Activated CD8-positive, alpha-beta T cell treated with anti-CD3 and anti-CD28 coated beads, Interleukin-2, amount 10 ng/mL, durations not matched to agents 7 days and 5 days (primary cell): ENCODE data around the gene DKK3. TPM values are rescaled to one million over a fixed set of nuclear protein-coding genes. Genes with fewer than 3 reads are reported as not detected.

ENCODE experiments used
- ATAC-seq: fragments of 150-1000 bp; cut with Tn5 transposase; one replicate; pipeline ENCODE4 v1.10.0; 2021; ENCODE audit warnings: moderate library complexity
- CTCF ChIA-PET: fragments of 350-600 bp; sonication (Branson Sonifier 250); formaldehyde crosslinking; loops from one replicate; lab custom pipeline; 2021; ENCODE audit warnings: antibody characterized with exemption; lab: Charles Lee
- POLR2A ChIA-PET: fragments of 350-600 bp; sonication (Branson Sonifier 250); formaldehyde crosslinking; loops from one replicate; lab custom pipeline; 2021; ENCODE audit warnings: antibody characterized with exemption; lab: Charles Lee
- DNase-seq: peaks from one replicate; pipeline ENCODE4 v3.0.0-alpha.2; 2020
- H3K27ac Mint-ChIP-seq: one replicate; pipeline ENCODE4 v1.8.0; 2021; ENCODE audit warnings: mild to moderate bottlenecking, mixed read lengths
- H3K27me3 Mint-ChIP-seq: one replicate; pipeline ENCODE4 v1.8.0; 2021; ENCODE audit warnings: low read depth, mixed read lengths
- H3K36me3 Mint-ChIP-seq: one replicate; pipeline ENCODE4 v1.8.0; 2021; ENCODE audit warnings: low read depth, mixed read lengths
- H3K4me1 Mint-ChIP-seq: one replicate; pipeline ENCODE4 v1.8.0; 2021; ENCODE audit warnings: low read depth, mixed read lengths
- H3K4me3 Mint-ChIP-seq: one replicate; pipeline ENCODE4 v1.8.0; 2021; ENCODE audit warnings: mild to moderate bottlenecking, mixed read lengths
- H3K9me3 Mint-ChIP-seq: one replicate; pipeline ENCODE4 v1.8.0; 2022; ENCODE audit warnings: mixed read lengths; ENCODE audit not compliant: insufficient read depth
- total RNA-seq, 2 experiments: library from RNA; stranded (reverse); gene quantifications; one replicate each; pipeline ENCODE4 v1.2.3, GENCODE V29; 2021

The DKK3 gene
- total RNA-seq, 2 experiments from 2014 or later: 0.29 TPM; not detected in 1

DNA sequence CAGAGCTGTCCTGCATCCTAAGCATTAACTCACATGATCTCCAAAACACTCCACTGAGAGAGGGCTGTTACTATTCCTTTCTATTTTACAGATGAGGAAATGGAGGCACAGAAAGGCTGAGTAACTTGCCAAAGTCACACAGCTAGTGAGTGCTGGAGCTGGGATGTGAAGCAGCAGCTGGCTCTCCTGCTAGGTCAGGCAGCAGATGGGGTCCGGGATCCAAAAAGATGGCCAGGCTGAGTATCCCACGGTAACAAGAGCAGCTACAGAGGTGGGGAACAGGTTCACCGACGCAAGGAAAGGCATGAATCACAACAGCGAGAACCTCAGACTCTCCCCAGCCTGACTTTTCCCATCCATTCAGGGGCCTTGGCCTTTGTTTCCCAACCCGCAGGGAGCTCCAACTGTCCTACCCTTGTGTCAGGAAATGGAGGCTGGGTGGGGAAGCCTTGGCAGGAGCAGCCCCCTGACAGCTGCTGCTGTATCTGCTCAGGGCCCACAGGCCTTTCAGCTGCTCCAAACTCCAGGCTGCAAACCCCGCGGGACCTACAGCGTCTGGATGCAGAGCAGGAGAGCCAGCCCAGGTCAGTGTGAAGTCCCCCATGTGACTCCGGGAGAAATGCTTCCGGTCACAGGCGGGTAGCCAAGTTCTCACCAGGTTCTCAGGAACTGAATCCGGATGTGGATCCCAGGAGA lies 29.5 kb downstream of the DKK3 start:
- Mint-ChIP-seq H3K27ac (no peak overlapping the region), H3K27me3 (no peaks in the 10 kb centered on the region), H3K36me3 (no peaks in the 10 kb centered on the region), H3K4me3 (no peak overlapping the region), H3K9me3 (no peaks in the 10 kb centered on the region), H3K4me1 (peaks cover 8% of the 10 kb centered on the region)
- ChIA-PET POLR2A (no interaction called here), CTCF (interaction anchor here (2.6 kb wide), 1 partner anchor 12 kb away, joined by 7 read pairs; no protein-coding TSS in a partner anchor)
- no peak for ATAC-seq
- no peak for DNase-seq

DNA sequence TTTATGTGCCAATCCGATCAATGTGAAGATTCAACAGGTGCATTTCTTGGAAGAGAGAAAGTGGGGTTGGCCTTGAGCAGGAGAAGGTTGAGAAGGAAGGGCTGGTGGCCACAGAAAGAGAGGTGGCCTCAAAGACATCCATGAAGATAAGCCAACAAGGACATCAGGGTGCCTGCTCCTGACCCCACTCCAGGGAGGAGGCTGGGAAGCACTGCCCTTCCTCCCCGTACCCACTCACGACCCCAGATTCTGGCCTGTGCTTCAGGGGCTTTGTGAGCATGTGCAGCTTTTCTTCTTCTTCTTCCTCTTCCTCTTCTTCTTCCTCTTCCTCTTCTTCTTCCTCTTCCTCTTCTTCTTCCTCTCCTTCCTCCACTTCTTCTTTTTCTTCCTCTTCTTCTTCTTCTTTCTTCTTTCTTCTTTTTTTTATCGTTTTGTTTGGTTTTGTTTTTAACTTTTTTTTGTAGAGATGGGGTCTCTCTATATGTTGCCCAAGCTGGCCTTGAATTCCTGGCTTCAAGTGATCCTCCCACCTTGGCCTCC lies 30.3 kb downstream of the DKK3 start:
- no peaks in the 10 kb centered on the region for H3K9me3 Mint-ChIP-seq
- peaks cover 8% of the 10 kb centered on the region for H3K4me1 Mint-ChIP-seq
- no peak overlapping the region for H3K4me3 Mint-ChIP-seq
- no peak for ATAC-seq
- H3K36me3 Mint-ChIP-seq: no peaks in the 10 kb centered on the region
- no peaks in the 10 kb centered on the region for H3K27me3 Mint-ChIP-seq
- no peak for DNase-seq
- H3K27ac Mint-ChIP-seq: no peak overlapping the region
- ChIA-PET CTCF (interaction anchor here (1.6 to 2.6 kb wide), 2 partner anchors 11 to 66 kb away, joined by 3 to 7 read pairs; no protein-coding TSS in a partner anchor), POLR2A (interaction anchor here (0.6 kb wide), 1 partner anchor 192 kb away, joined by 4 read pairs; no protein-coding TSS in a partner anchor)

- peaks cover 8% of the 10 kb centered on the region for H3K4me1 Mint-ChIP-seq
- no peaks in the 10 kb centered on the region for H3K9me3 Mint-ChIP-seq
- no peak for DNase-seq
- ChIA-PET POLR2A (interaction anchor here (0.6 kb wide), 1 partner anchor 191 kb away, joined by 4 read pairs; no protein-coding TSS in a partner anchor), CTCF (interaction anchor here (0.9 to 1.6 kb wide), 2 partner anchors 46 to 67 kb away, joined by 3 read pairs; no protein-coding TSS in a partner anchor)
- no peak for ATAC-seq
- no peaks in the 10 kb centered on the region for H3K27me3 Mint-ChIP-seq
- H3K27ac Mint-ChIP-seq: no peak overlapping the region
- H3K4me3 Mint-ChIP-seq: no peak overlapping the region
- no peaks in the 10 kb centered on the region for H3K36me3 Mint-ChIP-seq
Observed at GRCh38 chr11:11977206-11977938, 31.1 kb downstream of the DKK3 start.

DNA sequence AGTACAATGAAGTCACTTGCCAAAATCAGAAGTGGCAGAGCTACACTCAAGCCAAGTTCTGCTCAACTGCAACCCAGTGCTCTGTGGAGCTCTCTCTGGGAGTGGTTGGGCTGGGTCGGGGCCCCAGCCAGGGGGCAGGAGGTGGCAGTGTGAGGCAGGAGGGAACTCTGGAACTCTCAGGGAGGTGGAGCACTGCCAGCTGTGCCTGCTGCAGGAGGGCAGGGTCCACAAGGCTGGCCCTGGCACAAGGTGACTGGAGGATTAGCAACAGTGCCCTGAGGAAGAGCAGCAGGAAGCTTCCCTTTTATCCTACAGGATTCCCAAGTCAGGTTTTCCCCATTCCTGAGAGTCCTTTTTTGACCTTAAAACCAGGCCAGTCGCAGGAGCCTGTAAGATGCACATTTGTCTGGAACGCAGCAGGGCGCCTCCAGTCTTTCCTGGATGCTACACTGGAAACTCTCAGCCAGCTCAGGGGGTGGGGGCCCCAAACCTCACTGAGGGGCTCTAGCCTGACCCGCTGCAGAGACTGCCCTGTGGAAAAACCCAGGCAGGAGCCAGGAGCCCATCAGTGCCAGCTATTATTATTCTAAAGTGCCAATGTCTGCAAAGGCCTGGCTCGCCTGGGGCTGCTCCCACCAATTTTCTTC lies 31.8 kb downstream of the DKK3 start:
- ChIA-PET POLR2A (interaction anchor here (1.0 kb wide), 1 partner anchor 17 kb away, joined by 3 read pairs; no protein-coding TSS in a partner anchor), CTCF (interaction anchor here (0.9 to 1.8 kb wide), 4 partner anchors 10 to 68 kb away, joined by 3 to 7 read pairs (median 3); no protein-coding TSS in a partner anchor)
- H3K4me1 Mint-ChIP-seq: peaks cover 8% of the 10 kb centered on the region
- DNase-seq (no peak), ATAC-seq (no peak)
- H3K36me3 Mint-ChIP-seq: no peaks in the 10 kb centered on the region
- H3K27me3 Mint-ChIP-seq: no peaks in the 10 kb centered on the region
- H3K9me3 Mint-ChIP-seq: no peaks in the 10 kb centered on the region
- H3K27ac Mint-ChIP-seq: no peak overlapping the region
- no peak overlapping the region for H3K4me3 Mint-ChIP-seq

DNA sequence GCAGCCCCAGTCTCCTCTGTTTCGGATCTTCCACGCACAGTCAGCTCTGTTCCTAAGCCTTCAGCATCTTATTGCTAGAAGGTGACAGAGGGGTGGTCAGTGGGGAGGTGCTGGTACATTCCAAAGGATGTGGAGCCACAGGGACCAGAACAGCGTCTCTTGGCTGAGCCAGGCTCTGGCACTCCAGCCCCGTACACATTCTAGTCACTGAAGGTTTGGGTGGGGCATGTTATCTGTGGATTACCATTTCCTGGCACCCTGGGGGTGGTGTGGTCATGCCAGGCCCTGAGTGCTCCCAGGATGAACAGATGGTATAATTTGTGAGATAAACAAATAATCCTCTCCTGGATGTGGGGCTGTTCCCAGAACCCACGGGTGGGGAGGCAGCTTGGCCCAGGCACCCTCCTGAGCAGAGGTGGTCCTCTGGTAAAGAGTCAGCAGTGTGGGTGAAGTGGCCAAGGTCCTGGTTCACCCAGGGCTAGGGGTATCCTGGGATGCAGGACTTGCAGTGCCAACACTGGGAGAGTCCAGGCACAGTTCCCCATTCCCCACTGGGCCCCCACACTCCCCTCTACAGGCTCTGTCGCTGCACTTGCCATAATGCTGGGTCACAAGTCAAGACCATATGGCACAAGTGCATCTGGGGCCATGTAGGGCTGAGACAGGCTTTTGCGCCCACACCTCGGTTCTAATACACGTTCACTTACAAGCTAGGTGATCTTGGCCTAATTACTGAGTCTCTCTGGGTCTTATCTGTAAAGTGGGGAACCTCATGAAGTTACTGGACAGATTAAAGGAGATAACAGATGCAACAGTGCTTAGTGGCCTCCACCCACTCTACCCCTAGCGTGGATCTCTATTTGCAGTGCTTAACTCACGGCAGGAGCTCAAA lies 33.0 kb downstream of the DKK3 start:
- Mint-ChIP-seq H3K4me1 (peaks cover 8% of the 10 kb centered on the region), H3K36me3 (no peaks in the 10 kb centered on the region), H3K27ac (no peak overlapping the region), H3K9me3 (no peaks in the 10 kb centered on the region), H3K4me3 (no peak overlapping the region), H3K27me3 (no peaks in the 10 kb centered on the region)
- no peak for DNase-seq
- ChIA-PET POLR2A (interaction anchor here (1.0 kb wide), 1 partner anchor 16 kb away, joined by 3 read pairs; no protein-coding TSS in a partner anchor), CTCF (interaction anchor here (1.2 to 1.8 kb wide), 2 partner anchors 9 to 42 kb away, joined by 3 to 7 read pairs; no protein-coding TSS in a partner anchor)
- no peak for ATAC-seq

GRCh38 chr11:11973866-11974265 lies 34.6 kb downstream of the DKK3 start:
- ATAC-seq (no peak), DNase-seq (no peak)
- Mint-ChIP-seq H3K9me3 (no peaks in the 10 kb centered on the region), H3K36me3 (no peaks in the 10 kb centered on the region), H3K27ac (no peak overlapping the region), H3K4me1 (peaks cover 8% of the 10 kb centered on the region), H3K4me3 (no peak overlapping the region), H3K27me3 (peaks cover 2% of the 10 kb centered on the region)
- POLR2A ChIA-PET: no interaction called here
- CTCF ChIA-PET: interaction anchor here (1.1 kb wide), 1 partner anchor 12 kb away, joined by 3 read pairs; no protein-coding TSS in a partner anchor

DNA sequence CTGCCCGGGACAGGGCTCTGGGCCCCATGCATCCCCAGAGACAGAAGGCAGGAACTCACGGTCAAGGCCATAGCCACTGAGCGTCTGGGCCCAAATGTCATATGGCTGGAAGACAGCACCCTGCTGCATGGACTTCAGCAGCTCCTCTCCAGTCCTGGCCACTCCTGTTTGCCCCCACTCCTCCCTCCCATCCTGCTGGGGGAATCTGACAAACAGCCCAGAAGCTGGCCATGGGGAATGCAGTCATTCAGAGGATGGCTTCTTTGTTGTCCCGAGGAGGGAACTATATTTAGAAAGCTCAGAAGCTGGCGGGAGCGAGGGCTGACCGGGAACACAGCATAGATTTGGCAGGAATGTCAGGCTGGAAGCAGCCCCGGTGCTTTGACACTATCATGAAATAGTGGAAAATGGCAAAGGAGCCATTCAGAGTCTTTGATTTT lies 35.0 kb downstream of the DKK3 start:
- Mint-ChIP-seq H3K9me3 (no peaks in the 10 kb centered on the region), H3K4me1 (peaks cover 8% of the 10 kb centered on the region), H3K27ac (no peak overlapping the region), H3K4me3 (no peak overlapping the region), H3K27me3 (peaks cover 2% of the 10 kb centered on the region), H3K36me3 (no peaks in the 10 kb centered on the region)
- ChIA-PET POLR2A (no interaction called here), CTCF (interaction anchor here (1.1 kb wide), 1 partner anchor 11 kb away, joined by 3 read pairs; no protein-coding TSS in a partner anchor)
- no peak for ATAC-seq
- DNase-seq: no peak

DNA sequence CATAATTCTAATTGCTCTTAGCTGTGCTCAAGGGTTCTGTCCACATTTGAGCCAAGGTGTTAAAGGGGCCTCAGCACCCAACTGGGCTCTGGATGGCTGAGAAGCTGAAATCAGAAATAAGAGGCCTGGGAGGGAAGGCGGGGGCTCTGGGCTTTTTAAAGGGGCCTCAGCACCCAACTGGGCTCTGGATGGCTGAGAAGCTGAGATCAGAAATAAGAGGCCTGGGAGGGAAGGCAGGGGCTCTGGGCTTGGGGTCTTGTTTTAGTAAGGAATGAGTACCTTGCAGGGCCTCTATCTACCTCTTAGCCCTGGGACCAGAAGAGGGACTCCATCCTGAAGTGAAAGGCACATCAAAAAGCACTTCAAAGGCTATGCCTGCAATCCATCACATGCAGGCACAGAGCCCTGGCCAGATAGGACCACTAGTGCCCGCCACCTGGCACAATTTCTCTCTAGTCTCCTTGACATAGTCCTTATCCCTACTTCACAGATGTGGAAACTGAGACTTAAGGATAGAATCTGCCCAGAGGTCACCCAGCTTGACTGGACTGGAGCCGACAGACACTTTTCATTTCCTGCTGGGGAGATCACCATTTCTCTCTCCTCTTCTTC lies 35.6 kb downstream of the DKK3 start:
- Mint-ChIP-seq H3K36me3 (no peaks in the 10 kb centered on the region), H3K4me1 (peaks cover 8% of the 10 kb centered on the region), H3K4me3 (no peak overlapping the region), H3K27ac (no peak overlapping the region), H3K9me3 (no peaks in the 10 kb centered on the region), H3K27me3 (peaks cover 2% of the 10 kb centered on the region)
- no peak for DNase-seq
- ChIA-PET POLR2A (interaction anchor here (1.3 kb wide), 1 partner anchor 23 kb away, joined by 3 read pairs; no protein-coding TSS in a partner anchor), CTCF (interaction anchor here (1.5 kb wide), 1 partner anchor 173 kb away, joined by 4 read pairs; no protein-coding TSS in a partner anchor)
- ATAC-seq: no peak

DNA sequence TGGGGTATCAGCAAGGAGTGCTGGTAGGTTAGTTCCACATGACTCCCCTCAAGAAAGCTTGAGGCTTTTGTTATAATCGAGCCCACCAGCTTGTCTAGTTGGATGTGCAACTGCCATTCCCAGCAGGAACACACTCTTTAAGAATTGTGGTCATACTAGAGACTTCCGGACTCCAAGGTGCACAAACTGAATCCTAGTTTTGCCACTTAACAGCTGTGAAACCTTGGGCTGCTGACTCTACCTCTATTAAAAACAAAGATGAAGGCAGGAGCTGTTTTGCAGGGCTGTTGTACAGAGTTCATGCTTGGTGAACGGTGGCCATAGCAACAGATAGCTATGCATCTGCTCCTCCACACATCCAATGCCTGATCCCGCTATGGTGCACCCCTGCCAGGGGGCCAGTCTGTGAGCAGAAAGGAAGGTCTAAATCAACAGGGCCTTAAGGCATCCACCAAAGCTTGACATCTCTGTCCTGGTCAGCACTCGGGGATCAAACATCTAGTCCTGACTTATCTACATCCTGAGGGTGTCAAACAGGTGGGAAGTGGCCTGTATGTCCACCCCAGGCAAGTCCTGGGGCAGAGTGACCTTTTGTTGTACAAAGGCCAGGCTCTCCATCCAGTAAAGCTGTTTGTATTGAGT lies 36.4 kb downstream of the DKK3 start:
- Mint-ChIP-seq H3K36me3 (no peaks in the 10 kb centered on the region), H3K27ac (no peak overlapping the region), H3K4me3 (no peak overlapping the region), H3K4me1 (peaks cover 8% of the 10 kb centered on the region), H3K9me3 (no peaks in the 10 kb centered on the region), H3K27me3 (peaks cover 2% of the 10 kb centered on the region)
- ATAC-seq: no peak
- POLR2A ChIA-PET: interaction anchor here (1.3 kb wide), 1 partner anchor 22 kb away, joined by 3 read pairs; no protein-coding TSS in a partner anchor
- no peak for DNase-seq
- CTCF ChIA-PET: interaction anchor here (1.0 to 1.5 kb wide), 3 partner anchors 171 to 1431 kb away, joined by 3 to 4 read pairs (median 3); partner anchors contain the start of gene RNF141

DNA sequence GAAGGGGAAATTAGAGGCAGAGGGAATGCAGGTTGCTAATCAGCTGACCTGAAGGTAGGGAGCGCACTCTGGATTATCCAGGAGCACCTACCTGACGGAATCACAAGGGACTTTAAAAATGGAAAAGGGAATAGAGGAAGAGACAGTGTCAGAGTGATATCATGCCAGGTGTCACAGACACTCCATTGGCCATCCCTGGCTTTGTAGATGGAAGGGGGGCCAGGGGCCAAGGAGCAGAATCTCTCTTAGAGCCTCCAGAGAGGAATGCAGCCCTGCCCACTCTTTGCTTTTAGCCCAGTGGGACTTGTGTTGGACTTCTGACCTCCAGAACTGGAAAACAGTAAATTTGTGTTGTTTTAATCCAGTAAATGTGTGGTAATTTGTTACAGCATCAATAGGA lies 37.9 kb downstream of the DKK3 start:
- ChIA-PET CTCF (no interaction called here), POLR2A (no interaction called here)
- no peak for DNase-seq
- Mint-ChIP-seq H3K27me3 (peaks cover 2% of the 10 kb centered on the region), H3K4me3 (no peak overlapping the region), H3K9me3 (no peaks in the 10 kb centered on the region), H3K4me1 (peaks cover 9% of the 10 kb centered on the region), H3K27ac (no peak overlapping the region), H3K36me3 (no peaks in the 10 kb centered on the region)
- no peak for ATAC-seq
